H54 (cell line): ENCODE measurements around the gene ZNF582.

ENCODE experiments used
- DNase-seq: peaks from one replicate; pipeline ENCODE4 v3.0.0; 2011; ENCODE audit warnings: low spot score, mixed read lengths; ENCODE audit not compliant: insufficient read length
- FAIRE-seq: peaks from 3 replicates; lab custom pipeline; 2011; peaks lifted over from hg19 to GRCh38; lab: Jason Lieb, UNC
- POLR2A ChIP-seq: IDR thresholded peaks from 2 replicates; pipeline ENCODE4 v1.6.1; 2011; ENCODE audit warnings: low read depth, mild to moderate bottlenecking, low read length

ZNF582 gene

DNA sequence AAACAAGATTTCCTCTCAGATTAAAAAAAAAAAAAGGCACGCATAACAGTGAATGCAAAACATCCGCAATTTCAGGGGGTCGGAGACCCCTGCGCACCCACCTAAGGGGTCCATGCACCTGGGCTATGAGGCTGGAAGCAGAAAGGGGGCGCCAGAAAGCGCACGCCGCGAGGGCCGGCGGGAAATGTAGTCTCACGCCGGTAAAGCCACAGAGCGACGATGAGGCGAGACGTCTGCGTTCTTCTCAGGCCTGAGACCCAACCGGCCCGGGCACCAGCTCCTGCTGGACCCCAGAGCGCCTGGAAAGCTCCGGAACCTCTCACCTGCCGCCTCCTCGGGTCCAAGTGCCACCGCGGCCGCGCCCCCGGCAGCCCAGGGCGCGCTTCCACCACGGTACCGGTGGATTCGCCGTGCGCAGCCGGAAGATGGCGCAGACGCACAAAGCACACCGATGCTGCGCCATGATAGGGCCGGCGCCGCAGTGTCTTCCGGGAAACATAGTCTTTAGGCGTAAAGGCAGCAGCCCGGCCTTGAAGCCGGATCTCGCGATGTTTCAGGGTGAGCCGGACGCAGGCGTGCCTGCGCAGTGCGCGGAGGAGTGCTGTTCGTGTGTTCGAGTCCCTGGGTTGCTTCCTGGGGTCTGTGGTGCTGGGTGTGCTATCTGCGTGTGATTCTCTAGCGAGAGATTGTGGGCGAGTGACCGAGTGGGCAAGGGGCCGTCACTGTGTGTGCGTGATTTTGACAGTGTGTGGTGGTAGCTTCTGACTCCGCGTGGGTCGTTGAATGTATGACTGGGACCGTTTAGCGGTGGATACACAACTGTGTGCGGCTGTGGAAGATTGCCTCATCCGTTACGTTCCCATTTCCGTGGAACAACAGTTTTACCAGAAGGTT lies at the start of gene ZNF582:
TSS of gene ZNF582 (minus strand) at position 416 of the 894 bp plus-strand sequence. CDS start 1,782 bp downstream, outside the sequence.
- FAIRE-seq = no peak
- peak; percentile 76 for DNase-seq
- peak; percentile 62; the same call in 1 of the 2 replicates for TF ChIP-seq POLR2A

DNA sequence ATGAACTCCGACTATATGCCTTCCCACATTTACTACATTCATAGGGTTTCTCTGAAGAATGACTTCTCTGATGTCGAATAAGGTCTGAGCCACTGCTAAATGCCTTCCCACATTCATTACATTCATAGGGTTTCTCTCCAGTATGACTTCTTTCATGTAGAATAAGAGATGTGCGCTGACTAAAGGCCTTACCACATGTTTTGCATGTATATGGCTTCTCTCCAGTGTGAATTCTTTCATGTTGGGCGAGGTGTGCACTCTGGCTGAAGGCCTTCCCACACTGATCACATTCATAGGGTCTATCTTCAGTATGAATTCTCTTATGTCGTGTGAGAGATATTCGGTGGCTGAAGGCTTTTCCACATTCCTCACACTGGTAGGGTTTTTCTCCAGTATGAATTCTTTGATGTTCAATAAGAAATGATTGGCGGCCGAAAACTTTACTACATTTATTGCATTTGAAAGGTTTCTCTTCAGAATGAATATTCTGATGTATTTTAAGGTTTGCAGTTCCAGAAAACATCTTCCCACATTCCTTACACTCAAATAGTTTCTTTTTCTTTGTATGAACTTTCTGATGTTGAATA lies 48.0 kb upstream of the ZNF582 start:
- no peak for TF ChIP-seq POLR2A
- FAIRE-seq (peak; percentile 52), DNase-seq (no peak)

DNA sequence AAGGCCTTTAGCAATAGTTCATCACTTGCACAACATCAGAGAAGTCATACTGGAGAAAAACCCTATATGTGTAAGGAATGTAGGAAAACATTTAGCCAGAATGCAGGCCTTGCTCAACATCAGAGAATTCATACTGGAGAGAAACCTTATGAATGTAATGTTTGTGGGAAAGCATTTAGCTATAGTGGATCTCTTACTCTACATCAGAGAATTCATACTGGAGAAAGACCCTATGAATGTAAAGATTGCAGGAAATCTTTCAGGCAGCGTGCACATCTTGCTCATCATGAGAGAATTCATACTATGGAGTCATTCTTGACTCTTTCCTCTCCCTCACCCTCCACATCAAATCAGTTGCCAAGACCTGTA lies 30.6 kb upstream of the ZNF582 start:
- DNase-seq (no peak), FAIRE-seq (peak; percentile 85)

DNA sequence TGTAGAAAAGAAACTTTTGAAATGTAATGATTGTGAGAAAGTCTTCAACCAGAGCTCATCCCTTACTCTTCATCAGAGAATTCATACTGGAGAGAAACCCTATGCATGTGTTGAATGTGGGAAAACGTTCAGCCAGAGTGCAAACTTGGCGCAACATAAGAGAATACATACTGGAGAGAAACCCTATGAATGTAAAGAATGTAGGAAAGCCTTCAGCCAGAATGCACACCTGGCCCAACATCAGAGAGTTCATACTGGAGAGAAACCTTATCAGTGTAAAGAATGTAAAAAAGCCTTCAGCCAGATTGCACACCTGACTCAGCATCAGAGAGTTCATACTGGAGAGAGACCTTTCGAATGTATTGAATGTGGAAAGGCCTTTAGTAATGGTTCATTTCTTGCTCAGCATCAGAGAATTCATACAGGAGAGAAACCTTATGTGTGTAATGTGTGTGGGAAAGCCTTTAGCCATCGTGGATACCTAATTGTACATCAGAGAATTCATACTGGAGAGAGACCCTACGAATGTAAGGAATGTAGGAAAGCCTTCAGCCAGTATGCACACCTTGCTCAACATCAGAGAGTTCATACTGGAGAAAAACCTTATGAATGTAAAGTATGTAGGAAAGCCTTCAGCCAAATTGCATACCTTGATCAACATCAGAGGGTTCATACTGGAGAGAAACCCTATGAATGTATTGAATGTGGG lies 30.1 kb upstream of the ZNF582 start:
- DNase-seq (no peak), FAIRE-seq (peak; percentile 84)
- no peak for TF ChIP-seq POLR2A

More for the DNA sequence above, 30.6 kb upstream of the ZNF582 start:
- TF ChIP-seq POLR2A = no peak

DNA sequence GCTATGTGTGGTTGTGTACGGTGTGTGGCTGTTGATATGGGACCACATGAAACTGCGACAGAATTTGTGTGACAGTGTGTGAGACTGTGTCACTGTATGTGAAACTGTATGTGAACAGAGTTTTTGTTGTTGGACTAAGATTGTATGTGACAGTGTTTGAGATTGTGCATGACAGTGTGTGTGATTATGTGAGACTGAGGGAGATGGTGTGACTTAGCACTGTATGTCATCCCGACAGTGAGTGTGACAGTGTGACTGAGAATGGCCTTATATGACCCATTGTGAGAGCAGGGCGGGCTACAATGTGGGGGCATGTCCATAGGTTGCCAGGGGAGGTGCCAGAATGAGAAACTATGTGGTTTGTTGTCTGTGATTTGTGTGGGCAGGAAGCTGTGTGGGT lies 11.7 kb upstream of the ZNF582 start:
- FAIRE-seq = no peak
- no peak for TF ChIP-seq POLR2A
- no peak for DNase-seq

DNA sequence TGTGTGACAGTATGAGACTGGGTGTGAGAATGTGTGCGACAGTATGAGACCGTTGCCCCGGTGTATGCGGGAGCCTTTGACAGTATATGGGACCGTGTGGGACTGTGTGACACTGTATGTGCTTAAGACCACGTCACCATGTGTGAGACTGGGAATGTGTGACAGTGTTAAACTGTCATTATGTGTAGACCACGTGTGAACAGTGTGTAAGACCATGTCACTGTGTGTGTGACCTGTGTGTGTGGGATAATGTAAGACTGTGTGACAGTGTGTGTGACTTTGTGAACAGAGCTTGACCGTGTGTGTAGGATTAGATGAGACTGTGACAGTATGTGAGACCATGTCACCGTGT lies 11.3 kb upstream of the ZNF582 start:
- FAIRE-seq (no peak), DNase-seq (no peak)
- TF ChIP-seq POLR2A = no peak

DNA sequence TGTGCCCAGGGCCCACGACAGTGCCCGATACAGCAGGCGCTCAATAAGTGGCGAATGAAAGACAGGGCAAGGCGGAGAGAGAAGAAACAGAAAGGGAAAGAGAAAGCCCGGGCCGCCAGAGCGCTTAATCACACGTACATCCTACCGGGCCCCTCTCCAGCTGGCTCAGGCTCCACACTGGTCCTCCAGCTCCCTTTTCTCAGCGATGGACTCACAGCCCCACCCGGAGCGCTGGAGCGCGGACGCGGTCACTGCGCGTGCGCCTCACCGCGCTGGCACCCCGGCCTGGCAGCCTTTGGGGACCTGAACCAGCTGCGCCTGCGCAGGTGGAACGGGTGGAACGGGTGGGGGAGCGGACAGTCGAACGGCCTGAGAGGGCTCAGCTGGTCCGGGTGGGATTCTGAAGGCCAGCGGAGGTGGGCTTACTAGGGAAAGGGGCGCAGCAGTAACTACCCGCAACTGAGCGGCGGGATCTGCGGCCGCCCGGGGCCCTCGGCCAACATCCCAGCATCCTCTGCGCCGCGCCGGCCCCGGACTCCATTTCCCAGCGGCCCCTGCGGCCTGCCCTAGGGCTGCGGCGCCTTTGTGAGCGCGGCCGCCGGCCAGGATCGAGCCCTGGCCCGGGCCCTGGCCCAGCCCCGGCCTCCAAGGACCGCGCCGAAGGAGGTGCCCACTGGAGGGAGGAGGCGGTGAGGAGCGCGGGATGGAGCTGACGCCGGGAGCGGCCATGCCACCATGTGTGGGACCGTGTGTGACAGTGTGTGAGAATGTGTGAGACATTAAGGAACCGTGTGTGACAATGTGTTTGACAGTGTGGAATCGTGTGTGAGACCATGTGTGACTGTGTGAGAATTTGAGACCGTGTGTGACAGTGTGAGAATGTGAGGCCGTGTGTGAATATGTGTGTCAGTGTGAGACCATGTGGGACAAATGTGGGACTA lies 10.7 kb upstream of the ZNF582 start, which contains the start of gene ZNF583:
TSS of gene ZNF583 (plus strand) at position 569 of the 941 bp plus-strand sequence. CDS start 2,783 bp downstream, outside the sequence.
- peak; percentile 100 for DNase-seq
- peak; percentile 75 for TF ChIP-seq POLR2A
- no peak for FAIRE-seq

DNA sequence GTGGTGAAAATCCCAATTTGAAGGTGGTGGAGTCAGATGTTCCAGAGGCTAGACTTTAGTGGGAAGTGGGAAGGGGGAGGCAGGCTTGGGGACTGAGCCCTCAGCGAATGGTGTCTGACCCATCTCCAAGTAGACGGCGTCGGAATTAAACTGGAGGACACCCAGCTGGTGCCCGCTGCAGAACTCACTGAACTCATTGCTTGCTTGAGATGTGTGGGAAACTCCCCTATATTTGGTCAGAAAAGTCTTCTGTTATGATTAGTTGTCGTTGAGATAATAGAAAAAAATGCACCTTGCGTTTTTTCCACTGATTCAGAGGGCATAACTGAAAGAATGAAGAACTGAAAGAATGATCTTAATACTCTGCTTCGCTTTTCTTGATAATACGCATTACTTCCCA lies 9.9 kb upstream of the ZNF582 start:
- FAIRE-seq (no peak), DNase-seq (no peak)
- no peak for TF ChIP-seq POLR2A

DNA sequence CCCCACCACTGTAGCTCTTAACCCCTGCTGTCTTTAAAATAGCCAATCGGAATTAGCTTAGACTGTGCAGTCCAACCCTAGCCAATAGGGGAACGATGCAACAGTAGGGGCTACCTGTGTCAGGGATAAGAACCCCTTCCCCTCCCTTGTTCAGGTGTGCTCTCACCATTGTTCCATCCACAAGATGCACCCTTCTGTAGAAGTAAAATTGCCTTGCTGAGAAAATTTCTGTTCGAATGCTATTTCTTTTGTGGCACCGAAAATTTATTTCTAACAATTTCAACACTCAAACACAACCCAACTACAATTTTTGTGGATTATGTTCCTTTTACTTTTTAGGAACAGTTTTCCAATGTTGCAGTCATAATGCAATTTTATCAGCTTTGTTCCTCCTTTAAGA lies 7.2 kb upstream of the ZNF582 start:
- DNase-seq = no peak
- FAIRE-seq = no peak
- no peak for TF ChIP-seq POLR2A

DNA sequence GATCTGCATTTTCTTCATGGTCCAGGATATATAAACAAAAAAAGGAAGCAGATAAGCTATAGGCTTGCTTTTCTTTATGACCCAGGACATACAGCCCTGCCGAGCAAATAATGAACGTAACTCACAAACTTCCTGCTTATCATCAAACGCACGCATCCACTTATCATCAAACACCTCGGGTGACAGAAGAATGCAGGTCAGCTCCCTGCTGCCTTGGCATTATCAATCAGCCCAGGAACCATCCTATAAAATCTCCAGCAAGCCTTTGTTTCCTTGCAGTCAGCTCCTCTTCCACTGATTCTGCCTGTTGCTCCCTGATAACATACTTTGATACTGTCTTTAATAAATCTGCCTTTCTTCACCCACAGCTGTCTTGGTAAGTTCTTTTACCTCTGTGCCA lies 5.5 kb upstream of the ZNF582 start:
- DNase-seq (no peak), FAIRE-seq (no peak)
- TF ChIP-seq POLR2A = no peak

DNA sequence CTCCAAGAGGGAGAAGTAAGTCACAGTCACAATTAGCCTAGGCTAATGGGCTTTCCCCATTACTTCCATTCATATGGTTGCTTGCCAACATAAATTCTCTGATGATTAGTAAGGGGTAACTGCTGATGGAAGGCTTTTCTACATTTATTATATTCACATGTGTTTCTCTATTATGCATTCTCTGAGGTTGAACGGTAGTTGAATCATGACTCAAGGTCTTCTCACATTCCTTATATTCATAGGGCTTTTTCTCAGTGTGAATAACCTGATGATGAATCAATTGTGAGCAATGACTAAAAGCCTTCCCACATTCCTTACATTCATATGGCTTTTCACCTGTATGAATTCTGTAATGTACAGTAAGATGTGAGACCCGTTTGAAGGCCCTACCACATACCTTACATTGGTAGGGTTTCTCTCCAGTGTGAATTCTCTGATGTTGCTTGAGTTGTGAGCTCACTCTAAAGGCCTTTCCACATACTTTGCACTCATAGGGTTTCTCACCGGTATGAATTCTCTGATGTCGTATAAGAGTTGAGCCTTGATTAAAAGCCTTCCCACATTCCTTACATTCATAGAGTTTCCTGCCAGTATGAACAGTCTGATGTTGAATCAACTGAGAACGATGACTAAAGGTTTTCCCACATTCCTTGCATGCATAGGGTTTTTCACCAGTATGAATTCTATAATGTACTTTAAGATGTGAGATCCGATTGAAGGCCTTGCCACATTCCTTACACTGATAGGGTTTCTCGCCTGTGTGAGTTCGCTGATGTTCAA lies 9.3 kb downstream of the ZNF582 start:
- no peak for DNase-seq
- no peak for TF ChIP-seq POLR2A
- no peak for FAIRE-seq
